HCEC 1CT (cell line): ENCODE data around the gene PPP1R2.
A peak's percentile ranks its signal among the peaks of the same experiment; 100 is the strongest.
"Not testable (repeated sequence)": the region's sequence is repeated elsewhere in the genome, so short reads cannot be mapped to it uniquely, and the experiment has no call there.

Experiments used
- DNase-seq: peaks from one replicate; pipeline ENCODE4 v3.0.0-alpha.2; 2017

PPP1R2 gene

GRCh38 chr3:195542698-195543499, at the start of gene PPP1R2:
Gene PPP1R2 (minus strand): TSS chr3:195543325. CDS start chr3:195543025, 300 bp downstream.
- DNase-seq = peak; percentile 86

DNA sequence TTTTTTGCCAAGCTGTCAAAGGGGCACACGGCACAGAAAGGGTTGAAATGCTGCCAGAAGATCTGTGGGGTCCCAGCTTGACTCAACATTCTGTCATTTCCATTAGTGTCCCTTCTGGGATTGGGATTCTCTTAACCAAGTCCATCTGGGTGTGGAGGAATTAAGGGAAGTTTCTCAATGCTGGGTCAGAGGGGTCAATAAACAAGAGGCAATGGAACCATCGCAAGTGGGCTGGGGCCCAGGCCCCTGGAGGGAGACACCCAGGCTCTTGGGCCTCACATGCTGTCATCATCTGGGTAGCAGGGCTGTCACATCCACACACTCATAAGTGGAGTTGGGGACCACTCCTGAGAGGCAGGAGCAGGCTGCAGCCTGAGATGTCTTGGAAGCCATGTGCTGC, 48.7 kb upstream of the PPP1R2 start:
- DNase-seq = no peak

DNA sequence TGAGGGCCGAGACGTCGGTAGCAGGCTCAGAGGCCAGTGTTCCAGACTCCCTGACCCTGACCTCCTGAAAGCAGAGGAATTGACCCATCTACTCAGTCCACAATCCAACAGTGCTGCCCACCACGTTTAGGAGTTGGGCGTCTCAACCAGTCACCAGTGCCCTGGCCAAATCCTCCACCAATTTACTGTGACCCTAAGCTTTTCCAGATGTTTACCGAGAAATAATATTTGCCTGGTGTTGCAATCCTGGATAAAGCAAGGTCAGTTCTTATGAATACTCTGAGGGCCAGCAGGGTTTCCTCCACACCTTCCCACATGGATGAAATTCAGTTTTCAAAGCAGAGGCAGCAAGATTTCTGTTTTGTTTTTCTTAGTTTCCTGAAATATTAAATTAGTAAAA, 48.1 kb upstream of the PPP1R2 start:
- DNase-seq = no peak

- DNase-seq = not testable (repeated sequence)
Observed at GRCh38 chr3:195590381-195590780, 47.3 kb upstream of the PPP1R2 start.

DNA sequence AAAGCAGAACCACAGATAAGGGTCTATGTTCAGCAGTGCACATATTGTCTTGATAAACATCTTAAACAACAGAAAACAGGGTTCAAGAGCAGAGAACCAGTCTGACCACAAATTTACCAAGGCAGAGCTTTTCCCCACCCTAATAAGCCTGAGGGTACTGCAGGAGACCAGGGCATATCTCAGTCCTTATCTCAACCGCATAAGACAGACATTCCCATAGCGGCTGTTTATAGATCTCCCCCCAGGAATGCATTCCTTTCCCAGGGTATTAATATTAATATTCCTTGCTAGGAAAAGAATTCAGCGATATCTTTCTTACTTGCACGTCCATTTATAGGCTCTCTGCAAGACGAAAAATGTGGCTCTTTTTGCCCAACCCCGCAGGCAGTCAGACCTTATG, 46.7 kb upstream of the PPP1R2 start:
- not testable (repeated sequence) for DNase-seq

GRCh38 chr3:195587824-195588223, 44.7 kb upstream of the PPP1R2 start:
- DNase-seq = no peak

- no peak for DNase-seq
Observed at GRCh38 chr3:195587406-195587805, 44.3 kb upstream of the PPP1R2 start.

DNA sequence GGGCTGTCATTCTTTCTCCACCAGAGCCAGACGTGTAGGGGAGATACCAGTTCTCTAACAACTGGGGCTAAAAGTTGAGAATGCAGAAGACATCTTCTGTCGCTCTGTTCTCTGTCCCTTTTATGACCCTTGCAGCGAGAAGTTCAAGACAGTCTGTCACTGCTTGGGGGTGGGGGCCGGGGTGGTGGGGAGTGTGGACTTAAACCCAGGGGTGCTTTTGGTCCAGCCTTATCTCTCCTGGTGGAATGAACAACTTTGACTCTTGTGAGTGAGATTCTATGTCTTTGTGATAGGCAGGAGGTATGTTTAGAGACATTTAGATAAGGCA, 41.4 kb upstream of the PPP1R2 start:
- no peak for DNase-seq

- DNase-seq = peak; percentile 24
Observed at GRCh38 chr3:195583831-195584542, 40.9 kb upstream of the PPP1R2 start, which contains the start of gene APOD. Gene APOD (minus strand): TSS chr3:195583940. CDS start chr3:195579461, 4,479 bp downstream.

DNA sequence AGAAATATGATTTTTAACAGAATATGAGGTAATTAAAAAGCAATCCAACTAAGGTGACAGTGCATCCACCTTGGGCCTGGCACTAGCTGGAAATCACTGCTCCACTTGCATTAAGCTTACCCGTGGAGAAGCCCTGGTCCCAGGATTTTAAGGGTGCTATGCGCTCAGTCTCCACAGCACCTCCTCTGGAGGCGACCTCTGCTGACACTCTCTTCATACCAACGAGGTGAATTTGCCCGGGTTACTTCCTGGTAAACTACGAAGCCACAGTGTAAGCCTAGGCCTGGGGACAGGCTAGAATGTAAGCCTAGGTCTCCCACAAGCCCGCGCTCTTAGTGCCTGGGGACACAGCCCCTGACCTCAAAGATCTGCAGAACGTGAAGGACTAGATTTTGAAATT, 39.8 kb upstream of the PPP1R2 start:
- DNase-seq = no peak

- peak; percentile 15 for DNase-seq
Observed at GRCh38 chr3:195580744-195581443, 37.8 kb upstream of the PPP1R2 start.

GRCh38 chr3:195579281-195579680, 36.2 kb upstream of the PPP1R2 start:
- DNase-seq = no peak

DNA sequence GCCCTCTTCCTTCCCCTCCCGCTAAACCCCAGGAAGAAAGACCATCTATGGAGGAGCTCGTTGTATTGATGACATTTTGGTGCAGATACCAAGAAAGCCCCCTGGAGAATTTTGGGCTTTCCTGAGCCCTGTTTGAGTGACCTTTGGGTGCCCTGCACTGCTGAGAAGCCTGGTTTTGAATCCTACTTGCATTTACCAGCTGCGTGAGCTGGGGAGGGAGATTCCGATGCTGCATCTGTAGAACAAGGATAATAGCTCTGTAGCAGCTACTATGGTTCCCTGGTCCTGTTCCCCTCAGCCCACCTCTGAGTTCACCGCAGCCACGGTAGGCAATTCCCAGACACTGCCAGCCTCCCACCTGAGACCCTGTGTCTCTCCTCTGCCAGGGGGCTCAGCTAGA, 35.4 kb upstream of the PPP1R2 start:
- DNase-seq = no peak

DNA sequence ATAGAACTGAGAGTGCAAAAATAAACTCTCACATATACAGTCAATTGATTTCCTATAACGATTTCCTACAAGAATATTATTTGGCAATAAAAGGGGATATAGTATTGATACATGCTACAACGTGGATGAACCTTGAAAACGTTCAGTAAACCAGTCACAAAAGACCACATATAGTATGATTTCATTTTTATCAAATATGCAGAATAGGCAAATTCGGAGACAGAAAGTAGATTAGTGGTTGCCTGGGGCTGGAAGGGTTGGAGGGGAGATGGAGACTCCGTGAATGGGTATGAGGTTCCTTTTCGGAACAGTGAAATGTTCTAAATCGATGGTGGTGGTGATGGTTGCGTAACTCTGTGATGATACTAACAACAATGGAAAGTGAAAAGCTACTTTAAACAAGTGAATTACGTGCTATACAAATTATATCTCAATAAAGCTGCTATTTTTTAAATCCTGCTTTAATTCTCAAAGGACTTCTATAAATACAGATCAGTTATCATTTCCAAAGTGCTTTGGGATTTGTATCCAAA, 34.6 kb upstream of the PPP1R2 start:
- no peak for DNase-seq

GRCh38 chr3:195574497-195575304, 31.6 kb upstream of the PPP1R2 start:
- no peak for DNase-seq

DNA sequence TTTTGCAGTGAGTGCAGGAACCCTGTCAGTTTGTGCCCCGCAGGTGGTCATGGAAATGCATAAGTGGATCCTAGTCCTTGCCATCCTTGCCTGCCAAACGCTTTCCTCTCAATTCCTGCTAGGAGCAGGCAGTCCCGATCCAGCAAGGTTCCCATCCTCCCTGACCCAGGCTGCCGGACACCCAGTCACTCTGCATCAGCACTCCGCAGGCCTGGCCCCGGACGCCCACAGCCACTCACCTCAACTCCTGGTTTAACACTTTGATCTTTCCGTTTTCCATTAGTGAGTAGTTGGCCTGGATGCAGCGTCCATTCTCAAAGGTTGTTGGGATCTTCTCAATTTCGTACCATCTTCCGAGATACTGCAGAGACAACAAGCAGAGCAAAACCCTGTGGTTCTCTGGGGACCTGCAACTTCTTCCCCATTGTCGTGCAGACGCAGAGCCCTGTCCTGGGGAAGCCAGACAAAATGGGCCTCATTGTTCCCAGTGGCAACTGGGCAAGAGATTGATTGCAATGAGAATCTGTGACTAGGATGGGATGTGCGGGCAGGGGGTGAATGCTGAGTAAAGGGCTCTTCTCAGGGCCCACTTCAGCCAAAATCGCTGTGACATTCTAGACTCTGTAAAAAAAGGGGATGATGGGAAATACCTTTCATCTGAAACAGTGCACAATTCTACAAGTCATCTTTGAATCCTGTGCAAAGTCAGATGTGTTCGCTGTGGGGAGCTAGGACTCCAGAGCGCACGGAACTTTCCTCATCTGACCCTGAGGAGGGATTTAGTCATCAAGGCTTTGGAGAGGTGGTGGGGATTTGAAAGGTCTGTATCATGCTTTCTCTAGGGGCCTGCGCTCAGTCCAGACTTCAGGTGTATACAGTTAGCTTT, 30.7 kb upstream of the PPP1R2 start:
- no peak for DNase-seq

GRCh38 chr3:195571361-195571760, 28.2 kb upstream of the PPP1R2 start:
- no peak for DNase-seq

DNA sequence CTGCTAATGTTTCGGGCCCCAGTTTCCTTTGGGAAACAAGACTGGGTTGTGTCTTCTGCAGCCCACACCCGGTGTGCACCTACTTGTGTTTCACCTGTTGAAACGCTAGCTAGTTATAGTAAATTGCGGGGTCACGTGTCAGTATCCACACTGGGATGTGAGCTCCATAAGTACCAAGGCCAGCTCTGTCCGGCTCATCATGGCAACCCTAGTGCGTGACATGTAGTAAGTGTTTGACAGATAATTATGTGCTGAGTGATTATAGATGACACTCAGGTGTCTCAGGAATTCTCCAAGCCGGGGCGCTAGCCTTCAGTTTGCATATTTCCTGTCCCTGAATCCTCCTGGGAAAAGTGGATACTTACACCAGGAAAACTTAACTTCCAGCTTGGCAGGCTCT, 27.8 kb upstream of the PPP1R2 start:
- DNase-seq = no peak

DNA sequence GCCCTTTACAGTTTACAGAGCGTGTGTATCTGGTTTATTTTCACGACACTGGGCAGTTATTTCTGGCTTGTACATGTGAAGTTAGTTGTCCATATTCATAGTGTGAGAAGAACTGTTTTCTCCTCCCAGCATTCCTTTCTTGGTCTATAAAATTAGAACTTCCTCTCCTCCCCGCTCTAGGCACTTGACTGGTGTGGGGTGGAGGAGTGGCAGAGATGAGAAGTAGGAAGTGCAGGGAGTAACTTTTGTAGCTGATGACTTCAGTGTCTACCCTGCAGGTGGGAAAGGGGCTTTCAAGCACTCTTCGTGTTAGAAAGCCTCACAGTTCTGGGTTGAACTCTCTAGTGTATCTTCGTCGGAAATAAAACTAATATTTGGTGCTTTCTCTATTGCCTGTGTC, 27.2 kb upstream of the PPP1R2 start:
- DNase-seq = no peak

GRCh38 chr3:195568630-195569029, 25.5 kb upstream of the PPP1R2 start:
- DNase-seq = no peak

DNA sequence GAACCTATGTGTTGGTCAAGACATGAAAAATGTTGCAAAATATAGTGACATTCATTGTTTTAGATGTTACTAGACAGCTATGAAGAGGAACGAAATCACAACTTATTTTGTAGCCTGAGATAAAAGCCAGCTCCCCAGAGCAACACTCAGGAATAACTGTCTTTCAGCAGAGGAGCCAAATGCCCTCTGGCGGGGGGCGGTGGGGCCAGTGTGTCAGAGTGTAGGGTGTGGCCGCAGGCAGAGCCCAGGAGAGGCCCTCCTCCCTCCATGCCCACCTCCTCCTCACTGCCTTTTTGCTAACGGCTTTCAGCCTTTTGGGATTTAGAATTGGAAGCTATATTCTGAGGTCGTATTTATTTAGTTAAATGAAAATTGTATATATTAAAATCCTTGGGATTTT, 23.7 kb upstream of the PPP1R2 start:
- DNase-seq = no peak

DNA sequence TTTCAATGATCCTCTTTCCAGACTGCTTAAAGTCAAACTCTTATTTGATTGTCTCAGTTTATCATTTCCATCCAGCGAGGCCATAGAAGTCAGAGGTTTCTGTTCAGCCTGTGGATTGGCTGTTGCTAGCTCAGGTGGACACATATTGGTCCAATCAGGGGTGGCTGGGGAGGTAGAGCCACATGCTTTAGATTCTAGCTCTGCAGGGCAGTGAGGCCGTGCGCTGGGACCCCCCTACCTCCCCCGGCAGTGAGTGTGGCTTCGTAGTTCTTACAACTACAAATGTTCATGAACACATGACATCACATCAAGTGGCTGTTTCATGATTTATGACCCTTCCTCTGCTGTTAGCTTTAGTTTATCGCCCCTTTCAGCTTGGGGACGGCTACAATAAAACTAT, 22.6 kb upstream of the PPP1R2 start:
- DNase-seq = no peak
